Middle frontal gyrus (tissue), 1 donor: ENCODE measurements around the gene GTF3C1.
A peak's percentile ranks its signal among the peaks of the same experiment; 100 is the strongest.
"Not testable (repeated sequence)": the region's sequence is repeated elsewhere in the genome, so short reads cannot be mapped to it uniquely, and the experiment has no call there.

Source experiments
- DNase-seq: peaks from one replicate; pipeline ENCODE4 v3.0.0-alpha.2; 2015; ENCODE audit warnings: low spot score; ENCODE audit errors: extremely low spot score

The GTF3C1 gene, protein sequence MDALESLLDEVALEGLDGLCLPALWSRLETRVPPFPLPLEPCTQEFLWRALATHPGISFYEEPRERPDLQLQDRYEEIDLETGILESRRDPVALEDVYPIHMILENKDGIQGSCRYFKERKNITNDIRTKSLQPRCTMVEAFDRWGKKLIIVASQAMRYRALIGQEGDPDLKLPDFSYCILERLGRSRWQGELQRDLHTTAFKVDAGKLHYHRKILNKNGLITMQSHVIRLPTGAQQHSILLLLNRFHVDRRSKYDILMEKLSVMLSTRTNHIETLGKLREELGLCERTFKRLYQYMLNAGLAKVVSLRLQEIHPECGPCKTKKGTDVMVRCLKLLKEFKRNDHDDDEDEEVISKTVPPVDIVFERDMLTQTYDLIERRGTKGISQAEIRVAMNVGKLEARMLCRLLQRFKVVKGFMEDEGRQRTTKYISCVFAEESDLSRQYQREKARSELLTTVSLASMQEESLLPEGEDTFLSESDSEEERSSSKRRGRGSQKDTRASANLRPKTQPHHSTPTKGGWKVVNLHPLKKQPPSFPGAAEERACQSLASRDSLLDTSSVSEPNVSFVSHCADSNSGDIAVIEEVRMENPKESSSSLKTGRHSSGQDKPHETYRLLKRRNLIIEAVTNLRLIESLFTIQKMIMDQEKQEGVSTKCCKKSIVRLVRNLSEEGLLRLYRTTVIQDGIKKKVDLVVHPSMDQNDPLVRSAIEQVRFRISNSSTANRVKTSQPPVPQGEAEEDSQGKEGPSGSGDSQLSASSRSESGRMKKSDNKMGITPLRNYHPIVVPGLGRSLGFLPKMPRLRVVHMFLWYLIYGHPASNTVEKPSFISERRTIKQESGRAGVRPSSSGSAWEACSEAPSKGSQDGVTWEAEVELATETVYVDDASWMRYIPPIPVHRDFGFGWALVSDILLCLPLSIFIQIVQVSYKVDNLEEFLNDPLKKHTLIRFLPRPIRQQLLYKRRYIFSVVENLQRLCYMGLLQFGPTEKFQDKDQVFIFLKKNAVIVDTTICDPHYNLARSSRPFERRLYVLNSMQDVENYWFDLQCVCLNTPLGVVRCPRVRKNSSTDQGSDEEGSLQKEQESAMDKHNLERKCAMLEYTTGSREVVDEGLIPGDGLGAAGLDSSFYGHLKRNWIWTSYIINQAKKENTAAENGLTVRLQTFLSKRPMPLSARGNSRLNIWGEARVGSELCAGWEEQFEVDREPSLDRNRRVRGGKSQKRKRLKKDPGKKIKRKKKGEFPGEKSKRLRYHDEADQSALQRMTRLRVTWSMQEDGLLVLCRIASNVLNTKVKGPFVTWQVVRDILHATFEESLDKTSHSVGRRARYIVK (N-terminal part only)

DNA sequence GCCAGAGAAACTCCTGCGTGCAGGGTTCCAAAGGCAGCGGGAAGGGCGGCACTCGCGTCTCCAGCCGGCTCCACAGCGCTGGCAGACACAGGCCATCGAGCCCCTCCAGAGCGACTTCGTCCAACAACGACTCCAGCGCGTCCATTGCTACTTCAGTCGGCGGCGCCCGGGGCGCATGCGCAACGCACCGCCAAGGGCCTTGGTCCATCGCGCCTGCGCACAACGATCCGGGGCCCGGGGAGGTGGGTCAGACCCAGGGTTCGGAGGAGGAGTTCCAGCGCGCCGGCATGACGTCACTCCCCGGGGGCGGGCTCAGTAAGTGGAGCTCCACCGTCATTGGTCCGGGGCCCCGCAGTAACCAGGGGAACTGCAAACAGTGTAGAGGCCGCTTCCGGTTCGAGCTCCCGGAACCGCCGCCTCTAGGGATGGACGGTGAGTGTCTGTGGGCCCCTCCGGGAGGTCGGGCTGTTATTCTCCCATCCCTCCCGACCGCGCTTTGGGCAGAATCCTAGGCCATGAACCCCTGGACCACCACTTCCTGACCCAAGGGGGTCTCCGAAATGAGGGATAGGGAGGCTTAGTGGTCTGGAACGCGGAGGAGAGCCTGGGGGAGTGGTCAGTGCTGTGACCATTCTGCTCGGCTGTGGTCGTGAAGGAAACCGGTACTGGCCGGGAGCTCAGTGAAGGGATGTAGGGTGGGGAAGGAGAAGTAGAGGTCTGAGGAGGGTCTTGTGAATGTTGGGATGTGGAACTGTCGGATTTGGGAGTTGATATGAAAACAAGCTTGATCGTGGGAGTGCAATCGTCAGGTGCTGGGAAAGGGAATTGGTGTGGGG lies at the start of gene GTF3C1, which contains the start of gene KATNIP:
Gene GTF3C1 (minus strand): TSS at position 168 of the 836 bp plus-strand sequence. CDS start 23 bp downstream, at position 145.
Gene KATNIP (plus strand): TSS at position 399 of the 836 bp plus-strand sequence. CDS start 27 bp downstream, at position 426.
- DNase-seq: peak; percentile 100

DNA sequence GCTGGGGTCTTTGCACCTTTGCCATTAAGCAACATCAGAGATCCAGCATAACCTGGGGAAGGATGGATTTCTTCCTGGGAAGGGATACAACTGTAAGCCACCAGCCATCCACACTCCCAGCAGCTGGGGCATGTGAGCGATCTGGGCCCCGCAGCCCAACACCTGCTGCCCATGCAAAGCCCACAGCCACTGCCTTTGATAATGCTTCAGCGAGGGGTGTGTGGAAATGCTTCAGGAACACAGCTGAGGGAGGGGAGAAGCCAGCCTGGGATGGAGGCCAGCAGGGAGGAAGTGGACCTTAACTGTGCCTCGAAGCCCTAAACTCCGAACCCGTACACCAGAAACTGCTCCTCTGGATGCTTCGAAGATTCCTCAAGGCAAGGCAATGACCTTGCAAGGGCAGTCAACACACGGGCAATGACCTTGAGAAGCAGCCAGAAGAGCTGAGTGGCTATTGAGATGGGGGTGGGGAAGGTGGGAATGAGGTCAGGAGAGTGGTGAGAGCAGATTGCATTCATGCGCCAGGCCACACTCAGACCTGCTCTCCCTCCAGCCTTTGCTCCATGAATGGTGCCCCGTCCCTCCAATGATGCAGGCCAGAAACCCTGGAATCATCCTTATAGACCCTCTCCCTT lies 49.3 kb upstream of the GTF3C1 start:
- DNase-seq: no peak

DNA sequence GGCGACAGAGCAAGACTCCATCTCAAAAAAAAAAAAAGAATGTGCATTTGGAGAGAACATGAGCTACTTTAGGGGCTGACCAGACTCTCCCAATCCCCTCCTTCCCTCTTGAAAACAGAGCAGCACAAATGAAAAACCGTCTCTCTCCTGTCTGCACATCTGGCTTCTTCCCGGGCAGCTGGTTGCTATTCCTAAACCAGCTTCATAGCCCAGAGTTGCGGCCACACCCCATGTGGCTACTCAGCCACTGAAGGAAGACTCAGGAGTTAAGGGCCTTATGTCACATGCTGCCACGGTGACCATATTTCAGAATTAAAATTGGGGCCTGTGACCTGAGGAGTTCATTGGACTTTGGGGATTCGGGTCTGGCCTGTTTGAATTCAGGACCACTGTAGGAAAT lies 48.5 kb upstream of the GTF3C1 start:
- no peak for DNase-seq

DNA sequence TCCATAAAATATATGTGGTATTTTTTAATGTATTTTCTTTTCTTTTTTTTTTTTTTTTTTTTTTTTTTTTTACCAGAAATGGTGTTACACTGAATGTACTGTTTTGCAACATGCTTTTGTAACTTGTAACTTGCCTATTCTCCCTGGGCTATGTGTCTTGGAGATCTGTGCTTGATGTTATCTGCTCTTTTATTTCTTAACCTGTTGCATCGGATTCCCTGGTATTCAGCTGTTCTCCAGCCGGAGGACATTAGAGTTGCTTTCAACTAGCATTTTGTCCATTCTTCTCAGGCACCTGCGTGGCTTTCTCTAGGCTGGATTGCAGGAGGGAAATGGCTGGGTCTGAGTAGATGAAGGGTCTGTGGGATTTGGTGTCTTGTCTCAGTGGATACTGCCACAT lies 47.6 kb upstream of the GTF3C1 start:
- no peak for DNase-seq

DNA sequence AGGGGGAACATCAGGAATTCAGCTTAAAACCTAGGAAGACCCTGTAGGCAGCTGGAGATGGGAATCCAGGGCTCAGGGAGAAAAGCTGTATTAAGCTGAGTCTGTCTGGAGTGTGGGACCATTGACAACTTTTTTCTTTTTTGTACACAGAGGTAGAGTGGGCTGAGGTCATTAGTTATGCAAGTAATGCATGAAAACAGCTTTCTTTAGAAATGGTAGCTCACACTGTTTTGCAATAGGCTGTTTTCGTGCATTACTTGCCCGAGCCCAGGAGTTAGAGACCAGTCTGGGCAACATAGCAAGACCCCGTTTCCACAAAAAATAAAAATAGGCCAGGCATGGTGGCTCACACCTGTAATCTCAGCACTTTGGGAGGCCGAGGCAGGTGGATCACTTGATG lies 46.7 kb upstream of the GTF3C1 start:
- no peak for DNase-seq

DNA sequence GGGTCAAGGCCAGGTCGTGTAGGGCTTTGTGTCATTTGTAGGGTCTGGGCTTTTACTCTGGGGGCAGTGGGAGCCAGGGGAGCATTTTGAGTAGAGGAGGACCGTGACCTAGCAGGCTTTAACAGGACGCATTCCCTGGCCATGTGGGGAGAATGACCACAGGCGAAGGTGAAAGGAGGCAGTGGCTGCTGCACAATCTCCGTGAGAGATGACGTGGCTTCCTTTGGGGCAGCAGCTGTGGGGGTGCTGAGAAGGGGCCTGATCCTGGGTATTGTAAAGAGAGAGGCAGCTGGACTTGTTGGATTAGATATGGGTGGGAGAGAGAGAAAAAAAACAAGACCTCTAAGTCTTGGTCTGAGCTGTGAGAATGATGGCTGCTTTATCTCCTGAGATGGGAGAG lies 46.3 kb upstream of the GTF3C1 start:
- DNase-seq: no peak

DNA sequence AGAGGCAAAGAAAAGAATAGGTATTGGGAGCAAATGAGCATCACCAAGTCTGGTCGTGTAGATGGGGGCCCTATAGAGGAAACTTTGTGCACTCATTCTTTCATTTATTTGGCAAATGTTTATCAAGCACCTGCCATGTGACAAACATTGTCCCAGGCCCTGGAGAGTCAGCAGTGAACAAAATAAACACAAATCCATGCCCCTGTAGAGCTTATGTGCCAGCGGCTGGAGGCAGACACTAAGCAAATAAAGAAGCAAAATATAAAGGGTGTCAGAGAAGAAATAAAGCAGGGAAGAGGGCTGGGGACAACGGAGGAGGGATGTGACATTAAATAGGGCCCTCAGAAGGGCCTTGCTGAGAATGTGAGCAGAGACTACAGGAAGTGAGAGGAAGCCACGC lies 45.8 kb upstream of the GTF3C1 start:
- no peak for DNase-seq

DNA sequence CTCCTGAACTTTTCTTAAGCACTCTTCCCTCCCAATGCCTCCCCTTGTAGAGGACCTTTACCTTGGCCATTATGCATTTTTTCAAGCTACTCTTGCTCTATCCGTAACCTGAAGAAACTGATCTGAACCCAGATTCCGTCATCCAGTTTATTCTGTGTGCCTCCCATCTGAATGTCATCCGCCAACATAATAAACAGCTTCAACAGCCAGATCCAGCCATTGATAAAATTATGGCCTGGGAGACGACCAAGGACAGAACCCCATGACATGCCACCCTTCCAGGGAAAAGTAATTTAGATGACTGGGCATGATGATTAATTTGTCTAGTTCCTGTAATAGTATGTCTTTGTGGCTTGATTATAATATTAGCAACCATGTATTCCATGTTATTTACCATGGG lies 42.1 kb upstream of the GTF3C1 start:
- no peak for DNase-seq

DNA sequence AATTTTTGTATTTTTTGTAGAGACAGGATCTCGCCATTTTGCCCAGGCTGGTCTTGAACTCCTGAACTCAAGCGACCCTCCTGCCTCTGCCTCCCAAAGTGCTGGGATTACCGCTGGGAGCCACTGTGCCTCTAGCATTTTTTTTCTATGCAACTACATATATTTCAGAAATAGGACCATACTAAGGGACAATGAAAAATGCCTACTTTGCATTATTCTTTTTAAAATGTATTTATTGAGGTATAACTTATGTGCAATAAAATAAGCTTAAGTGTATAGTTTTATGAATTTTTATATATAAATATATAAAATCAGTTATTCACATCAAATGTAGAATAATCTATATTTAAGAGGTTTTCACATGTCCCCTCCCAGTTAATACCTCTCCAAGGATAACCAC lies 38.3 kb upstream of the GTF3C1 start:
- no peak for DNase-seq

DNA sequence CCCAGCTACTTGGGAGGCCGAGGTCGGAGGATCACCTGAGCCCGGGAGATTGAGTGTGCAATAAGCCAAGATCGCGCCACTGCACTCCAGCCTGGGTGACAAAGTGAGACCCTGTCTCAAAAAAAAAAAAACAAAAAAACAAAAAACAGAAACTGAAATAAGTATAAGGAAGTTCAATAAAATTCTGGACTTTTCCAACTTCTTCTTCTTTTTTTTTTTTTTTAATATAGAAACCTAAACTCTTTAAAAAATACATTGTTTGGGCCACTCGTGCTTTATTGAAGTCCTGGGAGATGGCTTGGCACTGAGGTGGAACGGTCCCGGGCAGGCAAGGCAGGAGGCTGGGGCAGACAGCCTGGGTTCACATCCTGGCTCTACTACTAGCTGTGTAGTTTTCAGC lies 37.0 kb upstream of the GTF3C1 start:
- no peak for DNase-seq

DNA sequence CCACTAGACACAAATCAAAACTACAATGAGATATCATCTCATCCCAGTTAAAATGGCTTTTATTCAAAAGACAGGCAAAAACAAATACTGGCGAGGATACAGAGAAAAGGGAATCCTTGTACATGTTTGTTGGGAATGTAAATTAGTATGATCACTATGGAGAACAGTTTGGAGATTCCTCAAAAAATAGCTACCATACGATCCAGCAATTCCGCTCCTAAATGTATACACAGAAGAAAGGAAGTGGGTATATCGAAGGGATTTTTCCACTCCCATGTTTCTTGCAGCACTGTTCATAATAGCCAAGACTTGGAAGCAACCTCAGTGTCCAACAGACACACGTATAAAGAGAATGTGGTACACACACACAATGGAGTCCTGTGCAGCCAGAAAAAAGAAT lies 35.5 kb upstream of the GTF3C1 start:
- DNase-seq: no peak

DNA sequence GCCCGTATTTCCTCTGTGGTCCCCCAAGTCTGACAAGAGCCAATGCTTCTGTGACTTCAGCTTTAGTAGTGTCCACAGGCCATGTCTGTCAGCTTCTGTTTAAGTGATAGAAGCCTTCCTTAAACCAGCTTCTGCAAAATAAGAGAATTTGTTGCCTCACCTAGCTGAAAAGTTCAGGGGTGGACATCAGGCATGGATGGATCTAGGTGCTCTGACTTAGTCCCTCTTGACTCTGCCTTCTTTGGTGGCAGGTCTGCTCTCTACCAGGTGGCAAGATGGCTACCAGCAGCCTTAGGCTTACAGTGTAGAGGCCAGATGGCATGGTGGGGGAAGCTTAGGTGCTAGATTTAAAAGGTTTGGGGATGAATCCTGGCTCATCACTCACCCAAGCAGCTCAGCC lies 33.9 kb upstream of the GTF3C1 start:
- no peak for DNase-seq

DNA sequence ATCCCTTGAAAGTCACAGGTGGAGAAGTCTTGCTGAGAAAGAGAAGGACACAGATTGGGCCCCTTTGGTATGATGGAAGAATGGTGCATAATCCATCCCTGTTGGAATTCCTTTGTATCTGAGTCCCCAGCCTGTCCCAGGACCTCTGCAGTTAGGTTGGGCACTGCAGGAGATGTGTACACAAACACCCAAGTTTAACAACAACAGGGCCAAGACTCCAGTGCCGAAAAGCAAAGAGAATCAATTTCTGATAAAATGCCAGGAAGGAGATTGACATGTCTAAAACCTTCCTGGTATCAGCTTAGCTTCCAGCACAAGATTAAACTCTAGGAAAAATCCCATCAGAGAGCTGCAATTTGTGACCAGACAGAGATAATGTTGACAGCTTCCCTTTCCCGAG lies 33.2 kb upstream of the GTF3C1 start:
- DNase-seq: no peak

DNA sequence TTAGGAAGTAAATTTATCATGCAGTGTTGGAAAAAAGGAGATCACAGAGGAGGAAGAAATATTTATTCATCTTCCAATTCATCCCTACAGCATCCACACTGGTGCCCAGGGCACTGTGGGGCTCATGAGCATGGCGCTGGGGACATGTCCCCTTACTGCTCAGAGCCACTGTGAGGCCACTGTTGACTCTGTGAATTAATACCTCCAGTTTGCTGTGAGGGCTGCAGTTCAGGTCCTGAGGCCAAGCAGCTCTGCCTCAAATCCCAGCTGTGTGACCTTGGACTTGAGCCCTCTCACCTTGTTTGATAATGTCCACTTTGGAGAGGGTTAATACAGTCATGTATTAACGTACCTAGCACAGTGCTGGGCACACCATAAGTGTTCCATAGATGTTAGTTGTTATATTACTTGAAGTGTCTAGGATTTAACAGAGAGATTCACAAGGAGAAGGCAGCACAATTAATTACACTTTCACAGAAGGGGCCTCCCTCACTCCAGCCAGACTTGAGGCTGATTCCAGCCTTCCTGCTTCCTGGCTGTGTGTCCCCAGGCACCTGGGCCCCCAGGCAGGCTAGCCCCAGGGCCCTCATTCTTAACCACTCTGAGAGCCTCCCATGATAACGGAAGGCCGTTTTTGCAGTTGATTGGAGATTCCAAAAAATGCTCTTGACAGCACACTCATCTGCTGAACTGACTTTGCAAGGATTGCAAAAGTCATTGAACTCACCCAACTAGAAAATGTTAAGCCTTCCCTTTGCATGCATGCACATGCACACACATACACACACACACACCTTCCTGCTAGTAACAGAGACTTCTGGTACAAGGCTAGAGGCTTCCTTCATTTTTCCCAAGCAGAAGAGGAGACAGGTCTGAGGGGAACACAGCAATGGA lies 29.6 kb upstream of the GTF3C1 start:
- DNase-seq: no peak

DNA sequence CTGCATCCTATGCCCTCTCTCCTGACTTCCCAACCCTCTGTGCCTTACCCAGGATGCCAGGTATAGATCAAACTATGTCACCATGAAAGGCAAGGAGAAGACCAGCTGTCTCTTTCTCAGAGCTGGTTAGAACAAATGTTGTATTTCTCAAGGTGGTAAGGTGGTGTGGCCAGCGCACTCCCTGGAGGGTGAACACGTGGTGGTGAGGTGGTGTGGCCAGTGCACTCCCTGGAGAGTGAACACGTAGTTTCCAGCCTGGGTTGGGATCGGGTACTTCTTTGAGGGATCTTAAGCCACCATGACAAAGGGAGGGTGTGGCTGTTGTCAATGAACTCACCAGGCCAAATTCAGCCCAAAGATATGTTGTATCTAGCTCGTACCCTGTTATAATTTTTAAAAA lies 27.0 kb upstream of the GTF3C1 start:
- DNase-seq: no peak

DNA sequence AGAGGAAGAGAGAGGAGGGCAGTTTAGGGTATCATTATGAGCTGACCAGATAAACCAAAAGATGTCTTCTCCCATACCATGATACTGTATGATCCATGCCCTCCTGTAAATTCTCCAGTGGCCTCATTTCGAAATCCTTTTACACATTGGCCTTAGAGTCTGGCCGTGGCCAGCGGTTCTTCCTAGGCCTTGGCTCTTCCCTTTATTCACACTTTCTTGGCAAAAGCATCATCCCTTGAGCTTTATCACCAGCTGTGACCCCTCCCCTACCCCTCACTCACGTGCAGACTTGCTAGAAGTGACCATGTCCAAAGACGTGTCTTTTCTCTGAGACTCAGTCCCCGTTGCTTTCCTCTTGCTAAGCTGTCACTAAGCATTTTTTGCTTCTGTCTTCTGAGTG lies 23.0 kb upstream of the GTF3C1 start:
- DNase-seq: no peak

DNA sequence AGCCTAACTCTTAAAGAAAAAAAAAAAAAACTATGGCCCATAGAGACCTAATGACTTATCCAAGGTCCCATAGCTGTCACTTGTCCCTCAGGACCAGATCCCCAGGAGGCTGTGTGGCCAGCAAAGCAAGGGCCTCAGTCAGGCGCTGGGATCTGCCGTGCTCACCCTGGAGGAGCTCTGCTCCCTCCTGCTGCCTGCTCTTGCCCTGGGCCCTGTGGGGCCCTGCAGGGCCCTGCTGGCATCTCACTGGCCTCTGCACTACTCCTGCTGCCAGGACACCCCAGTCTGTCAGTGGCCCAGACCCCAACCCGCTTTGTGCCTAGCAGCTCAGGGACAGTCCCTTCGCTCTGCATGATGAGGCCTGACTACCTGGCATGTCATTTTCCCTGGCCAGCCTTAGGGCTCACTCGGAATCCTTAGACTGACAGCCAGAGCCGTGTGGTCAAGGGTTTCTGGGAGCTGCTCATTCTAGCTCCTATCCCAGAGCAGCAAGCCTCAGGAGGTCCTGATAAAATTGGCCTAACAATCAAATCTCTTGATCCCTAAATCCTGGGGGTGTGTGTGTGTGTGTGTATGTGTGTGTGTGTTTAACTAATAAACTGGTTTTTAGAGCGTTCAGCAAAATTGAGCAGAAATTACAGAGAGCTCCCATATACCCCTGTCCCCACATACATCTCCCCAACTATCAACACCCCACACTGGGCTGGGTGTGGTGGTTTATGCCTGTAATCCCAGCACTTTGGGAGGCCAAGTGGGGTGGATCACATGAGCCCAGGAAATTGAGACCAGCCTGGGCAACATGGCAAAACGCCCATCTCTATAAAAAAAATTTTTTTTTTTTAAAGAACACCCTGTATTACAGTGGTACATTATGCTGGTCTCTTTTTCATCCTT lies 22.0 kb upstream of the GTF3C1 start:
- no peak for DNase-seq

DNA sequence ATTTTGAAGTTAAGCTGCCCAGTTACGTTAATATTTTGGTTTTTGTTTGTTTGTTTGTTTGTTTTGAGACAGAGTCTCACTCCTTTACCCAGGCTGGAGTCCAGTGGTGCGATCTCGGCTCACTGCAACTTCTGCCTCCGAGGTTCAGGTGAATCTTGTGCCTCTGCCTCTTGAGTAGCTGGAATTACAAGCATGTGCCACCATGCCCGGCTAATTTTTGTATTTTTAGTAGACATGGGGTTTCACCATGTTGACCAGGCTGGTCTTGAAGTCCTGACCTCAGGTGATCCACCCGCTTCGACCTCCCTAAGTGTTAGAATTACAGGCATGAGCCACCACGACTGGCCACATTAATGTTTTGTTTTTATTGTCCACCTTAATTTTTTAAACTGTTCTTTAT lies 21.3 kb upstream of the GTF3C1 start:
- DNase-seq: not testable (repeated sequence)
